UCSD-AML1 (cell line): ENCODE results near the gene WDTC1.
A peak's percentile ranks its signal among the peaks of the same experiment; 100 is the strongest.
"Not testable (repeated sequence)": the region's sequence is repeated elsewhere in the genome, so short reads cannot be mapped to it uniquely, and the experiment has no call there.

Experiments
- DNase-seq: peaks from one replicate; lab custom pipeline; 2025; ENCODE audit not compliant: unreplicated experiment; lab: John Stamatoyannopoulos, UW

WDTC1 gene

GRCh38 chr1:27234049-27234882 lies at the start of gene WDTC1:
TSS of gene WDTC1 (plus strand) at chr1:27234632. CDS start at chr1:27261055, 26,423 bp downstream.
- peak; percentile 98 for DNase-seq

GRCh38 chr1:27184665-27185064 lies 49.8 kb upstream of the WDTC1 start:
- not testable (repeated sequence) for DNase-seq

GRCh38 chr1:27192039-27192529 lies 42.3 kb upstream of the WDTC1 start:
- no peak for DNase-seq

GRCh38 chr1:27193194-27193593 lies 41.2 kb upstream of the WDTC1 start:
- DNase-seq: no peak

- no peak for DNase-seq
Measured at GRCh38 chr1:27201295-27201694, 33.1 kb upstream of the WDTC1 start.

- DNase-seq: no peak
Measured at GRCh38 chr1:27203946-27204345, 30.5 kb upstream of the WDTC1 start.

GRCh38 chr1:27207238-27207637 lies 27.2 kb upstream of the WDTC1 start:
- DNase-seq: not testable (repeated sequence)

- DNase-seq: not testable (repeated sequence)
Measured at GRCh38 chr1:27208143-27208850, 26.1 kb upstream of the WDTC1 start.

GRCh38 chr1:27216466-27216865 lies 18.0 kb upstream of the WDTC1 start:
- DNase-seq: no peak

GRCh38 chr1:27217401-27217800 lies 17.0 kb upstream of the WDTC1 start:
- no peak for DNase-seq

GRCh38 chr1:27218736-27219135 lies 15.7 kb upstream of the WDTC1 start:
- DNase-seq: no peak

- no peak for DNase-seq
Measured at GRCh38 chr1:27220096-27220495, 14.3 kb upstream of the WDTC1 start.

GRCh38 chr1:27220702-27221497 lies 13.5 kb upstream of the WDTC1 start:
- DNase-seq: not testable (repeated sequence)

- DNase-seq: no peak
Measured at GRCh38 chr1:27225621-27226020, 8.8 kb upstream of the WDTC1 start.

GRCh38 chr1:27227765-27228164 lies 6.7 kb upstream of the WDTC1 start:
- DNase-seq: no peak

- DNase-seq: no peak
Measured at GRCh38 chr1:27233667-27234048, 774 bp upstream of the WDTC1 start.

- DNase-seq: no peak
Measured at GRCh38 chr1:27235827-27236226, 1.4 kb downstream of the WDTC1 start.

GRCh38 chr1:27237112-27237511 lies 2.7 kb downstream of the WDTC1 start:
- DNase-seq: no peak

GRCh38 chr1:27238032-27238431 lies 3.6 kb downstream of the WDTC1 start:
- no peak for DNase-seq

GRCh38 chr1:27241677-27242076 lies 7.2 kb downstream of the WDTC1 start:
- no peak for DNase-seq

GRCh38 chr1:27243665-27244064 lies 9.2 kb downstream of the WDTC1 start:
- not testable (repeated sequence) for DNase-seq
